Esophagus squamous epithelium (tissue), 4 donors: ENCODE data around the gene TUBA8.

Experiments
- POLR2A ChIP-seq, 4 donors: fragments of 450-650 bp; IDR thresholded peaks; one replicate each; pipeline ENCODE4 v1.6.1; 2017; ENCODE audit warnings: antibody characterized with exemption in 4 of 4, mild to moderate bottlenecking in 4 of 4, moderate library complexity in 3 of 4
- TF ChIP-seq, protein P1 (sequence below), 6 experiments: fragments of 450-650 bp in 4 of 6; fragments of 200-600 bp in 2 of 6; sonication (generic) in 2 of 6; IDR thresholded peaks; one replicate each; pipeline ENCODE4 v1.5.1; 2016 to 2019; ENCODE audit warnings: antibody characterized with exemption in 6 of 6, mild to moderate bottlenecking in 4 of 6, moderate library complexity in 4 of 6

DNA sequence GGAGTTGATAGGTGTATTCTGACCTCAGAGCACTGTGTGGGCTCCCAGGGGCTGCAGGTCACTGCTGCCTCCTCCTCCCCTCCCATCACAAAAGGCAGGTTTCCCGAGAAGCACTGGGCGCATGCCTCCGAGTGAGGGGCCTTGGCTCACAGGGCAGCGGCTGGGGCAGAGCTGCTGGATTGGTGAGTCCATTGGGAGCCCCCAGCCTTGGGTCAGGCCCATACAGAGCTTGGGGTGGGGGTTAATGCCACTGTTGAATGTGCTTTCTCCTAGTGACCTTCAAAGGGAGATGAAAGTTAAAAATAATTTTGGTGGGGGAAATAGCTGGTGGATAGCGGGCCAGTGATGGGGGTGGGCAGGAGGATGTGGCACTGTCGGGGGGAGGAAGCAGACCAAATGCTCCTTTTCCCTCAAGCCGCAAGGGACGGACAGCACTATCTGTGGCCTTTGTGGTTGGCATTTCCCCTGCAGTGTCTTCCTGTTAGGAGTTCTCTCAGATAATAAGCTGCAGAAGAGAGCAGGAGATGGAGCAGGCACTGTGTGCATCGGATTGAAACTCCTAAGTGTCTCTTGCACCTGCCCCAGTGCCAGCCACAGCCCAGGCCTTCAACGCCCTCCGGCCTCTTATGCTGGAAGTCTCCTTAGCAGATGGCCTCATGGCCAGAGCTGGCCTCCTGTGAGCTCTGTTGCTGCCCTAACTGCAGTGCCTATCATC, 3.2 kb downstream of the TUBA8 start:
- TF ChIP-seq POLR2A (IDR thresholded peaks at IDR 0.05), result no peak
- TF ChIP-seq, protein P1, sequence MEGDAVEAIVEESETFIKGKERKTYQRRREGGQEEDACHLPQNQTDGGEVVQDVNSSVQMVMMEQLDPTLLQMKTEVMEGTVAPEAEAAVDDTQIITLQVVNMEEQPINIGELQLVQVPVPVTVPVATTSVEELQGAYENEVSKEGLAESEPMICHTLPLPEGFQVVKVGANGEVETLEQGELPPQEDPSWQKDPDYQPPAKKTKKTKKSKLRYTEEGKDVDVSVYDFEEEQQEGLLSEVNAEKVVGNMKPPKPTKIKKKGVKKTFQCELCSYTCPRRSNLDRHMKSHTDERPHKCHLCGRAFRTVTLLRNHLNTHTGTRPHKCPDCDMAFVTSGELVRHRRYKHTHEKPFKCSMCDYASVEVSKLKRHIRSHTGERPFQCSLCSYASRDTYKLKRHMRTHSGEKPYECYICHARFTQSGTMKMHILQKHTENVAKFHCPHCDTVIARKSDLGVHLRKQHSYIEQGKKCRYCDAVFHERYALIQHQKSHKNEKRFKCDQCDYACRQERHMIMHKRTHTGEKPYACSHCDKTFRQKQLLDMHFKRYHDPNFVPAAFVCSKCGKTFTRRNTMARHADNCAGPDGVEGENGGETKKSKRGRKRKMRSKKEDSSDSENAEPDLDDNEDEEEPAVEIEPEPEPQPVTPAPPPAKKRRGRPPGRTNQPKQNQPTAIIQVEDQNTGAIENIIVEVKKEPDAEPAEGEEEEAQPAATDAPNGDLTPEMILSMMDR (IDR thresholded peaks at IDR 0.05), result no peak
